ENCODE results near the gene HIC2.
"Not testable (repeated sequence)": the region's sequence is repeated elsewhere in the genome, so short reads cannot be mapped to it uniquely, and the experiment has no call there.

Gene HIC2

DNA sequence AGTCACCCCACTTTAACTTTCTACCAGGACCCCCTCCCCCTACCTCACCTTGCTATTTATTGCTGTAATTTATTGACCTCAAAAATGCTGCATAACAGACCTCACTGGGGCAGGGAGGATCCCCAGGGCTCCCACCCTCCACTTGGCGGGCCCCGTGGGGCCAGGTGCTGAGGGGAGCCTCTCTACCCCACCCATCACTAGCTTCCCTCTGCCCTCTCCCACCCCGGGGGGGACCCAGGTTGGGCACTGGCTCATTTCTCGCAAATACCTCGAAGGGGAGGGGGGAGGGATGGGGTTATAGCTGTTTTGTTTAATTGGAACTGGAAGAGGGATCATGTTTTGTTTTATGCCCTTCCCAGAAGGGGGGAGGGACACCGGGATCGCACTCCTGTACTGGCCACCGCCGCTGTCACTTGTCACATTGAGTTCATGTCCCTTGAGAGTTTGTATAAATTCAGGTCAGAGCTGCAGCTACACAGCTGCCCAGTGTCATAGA, 33.7 kb downstream of the HIC2 start:
- no peak for DNase-seq

- DNase-seq = no peak
Measured at GRCh38 chr22:21451545-21452520, 34.7 kb downstream of the HIC2 start.

- not testable (repeated sequence) for DNase-seq
Measured at GRCh38 chr22:21452666-21453065, 35.5 kb downstream of the HIC2 start.

DNA sequence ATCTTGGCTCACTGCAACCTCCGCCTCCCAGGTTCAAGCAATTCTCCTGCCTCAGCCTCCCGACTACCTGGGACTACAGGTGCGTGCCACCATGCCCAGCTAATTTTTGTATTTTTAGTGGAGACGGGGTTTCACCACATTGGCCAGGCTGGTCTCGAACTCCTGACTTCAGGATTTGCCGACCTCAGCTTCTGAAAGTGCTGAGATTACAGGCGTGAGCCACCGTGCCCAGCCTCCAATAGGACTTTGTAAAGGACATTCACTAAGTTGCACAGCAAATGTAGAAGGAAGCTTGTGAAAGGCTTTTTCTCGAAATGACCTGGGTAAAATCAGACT, 37.8 kb downstream of the HIC2 start:
- DNase-seq = not testable (repeated sequence)

GRCh38 chr22:21455334-21456089, 38.3 kb downstream of the HIC2 start:
- DNase-seq = no peak

GRCh38 chr22:21457023-21457787, 40.0 kb downstream of the HIC2 start:
- no peak for DNase-seq

- not testable (repeated sequence) for DNase-seq
Measured at GRCh38 chr22:21462672-21463071, 45.5 kb downstream of the HIC2 start.

GRCh38 chr22:21467337-21468193, 50.4 kb downstream of the HIC2 start, which contains the start of gene TMEM191C:
TSS of gene TMEM191C (plus strand) at chr22:21467387. CDS start at chr22:21467460, 73 bp downstream.
- DNase-seq = not testable (repeated sequence)

- DNase-seq = not testable (repeated sequence)
Measured at GRCh38 chr22:21468194-21469096, 51.3 kb downstream of the HIC2 start.

DNA sequence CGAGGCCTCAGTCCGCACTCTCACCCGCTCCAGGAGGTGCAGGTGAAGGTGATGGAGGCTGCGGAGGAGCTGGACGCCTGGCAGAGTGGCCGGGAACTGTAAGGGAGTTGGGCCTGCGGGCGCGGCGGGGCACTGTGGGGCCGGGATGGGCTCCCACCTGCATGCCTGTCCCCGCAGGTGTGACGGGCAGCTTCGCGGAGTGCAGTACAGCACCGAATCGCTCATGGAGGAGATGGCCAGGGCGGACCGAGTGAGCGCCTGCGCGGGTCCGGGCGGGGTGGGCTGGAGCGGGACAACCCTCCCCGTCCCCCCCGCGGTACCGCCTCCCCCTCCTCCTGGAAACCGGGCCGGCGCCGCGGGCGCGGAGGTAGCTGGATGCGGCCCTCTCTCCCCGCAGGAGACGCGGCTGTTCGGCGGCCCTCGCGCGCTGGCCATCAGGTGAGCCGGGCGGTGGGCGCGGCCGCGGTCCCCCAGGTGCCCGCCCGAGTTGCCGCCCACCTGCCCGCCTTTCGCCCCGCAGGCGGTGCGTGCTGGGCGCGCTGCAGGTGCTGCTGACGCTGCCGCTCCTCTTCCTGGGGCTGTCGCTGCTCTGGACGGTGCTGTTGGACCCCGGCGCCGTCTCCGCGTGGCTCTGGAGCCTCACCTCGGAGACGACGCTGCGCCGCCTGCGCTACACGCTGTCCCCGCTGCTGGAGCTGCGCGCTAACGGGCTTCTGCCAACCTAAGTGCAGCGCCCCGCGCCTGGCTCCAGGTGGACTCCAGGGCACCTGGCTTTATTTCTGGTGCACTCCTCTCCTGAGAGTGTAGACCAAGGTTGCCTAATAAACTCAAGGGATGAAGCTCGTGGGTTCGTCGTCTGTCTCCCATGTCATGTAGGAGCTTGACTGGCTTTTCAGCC, 52.2 kb downstream of the HIC2 start:
- not testable (repeated sequence) for DNase-seq

- not testable (repeated sequence) for DNase-seq
Measured at GRCh38 chr22:21472984-21473383, 55.8 kb downstream of the HIC2 start.

- not testable (repeated sequence) for DNase-seq
Measured at GRCh38 chr22:21473664-21474063, 56.5 kb downstream of the HIC2 start.

DNA sequence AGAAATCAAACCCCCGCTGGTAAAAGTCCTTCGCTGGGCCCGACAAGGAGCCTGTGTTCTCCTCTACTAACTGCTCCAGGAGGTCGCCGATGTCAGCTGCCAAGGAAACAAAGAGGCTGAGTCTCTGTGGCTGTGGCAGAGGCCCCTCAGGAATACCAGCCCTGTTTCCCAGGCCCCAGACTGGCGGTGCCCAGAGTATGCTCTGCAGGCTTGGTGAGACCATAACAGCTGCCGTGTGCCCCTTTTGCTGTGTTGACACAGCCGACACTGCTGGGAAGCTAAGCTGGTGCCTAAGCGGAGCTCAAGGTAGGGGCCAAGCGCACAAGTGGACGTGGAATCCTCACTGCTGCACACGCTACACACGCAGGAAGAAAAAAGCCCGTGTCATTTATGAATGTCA, 66.9 kb downstream of the HIC2 start:
- DNase-seq = not testable (repeated sequence)

- not testable (repeated sequence) for DNase-seq
Measured at GRCh38 chr22:21487723-21488122, 70.6 kb downstream of the HIC2 start.

GRCh38 chr22:21489149-21489680, 72.0 kb downstream of the HIC2 start:
- not testable (repeated sequence) for DNase-seq

- DNase-seq = not testable (repeated sequence)
Measured at GRCh38 chr22:21490556-21490955, 73.4 kb downstream of the HIC2 start.

DNA sequence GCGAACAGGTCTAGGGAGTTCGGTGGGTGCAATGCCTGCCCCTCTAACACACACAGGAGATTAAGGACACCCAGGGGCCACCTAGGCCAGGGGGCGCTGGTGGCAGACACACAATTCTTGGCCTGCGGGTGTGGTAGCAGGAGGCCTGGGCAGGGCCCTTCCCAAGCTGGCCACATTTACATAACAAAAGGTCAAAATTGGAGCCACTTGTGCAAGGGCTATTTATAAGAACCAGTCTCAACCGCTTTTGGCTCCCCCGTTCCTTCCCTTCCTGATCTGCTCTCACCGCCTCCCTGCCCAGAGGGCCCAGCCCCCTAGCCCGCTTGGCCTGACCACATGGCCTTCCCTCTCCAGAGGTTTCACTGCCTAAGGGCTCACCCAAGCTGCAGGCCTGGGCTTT, 75.1 kb downstream of the HIC2 start:
- not testable (repeated sequence) for DNase-seq

DNA sequence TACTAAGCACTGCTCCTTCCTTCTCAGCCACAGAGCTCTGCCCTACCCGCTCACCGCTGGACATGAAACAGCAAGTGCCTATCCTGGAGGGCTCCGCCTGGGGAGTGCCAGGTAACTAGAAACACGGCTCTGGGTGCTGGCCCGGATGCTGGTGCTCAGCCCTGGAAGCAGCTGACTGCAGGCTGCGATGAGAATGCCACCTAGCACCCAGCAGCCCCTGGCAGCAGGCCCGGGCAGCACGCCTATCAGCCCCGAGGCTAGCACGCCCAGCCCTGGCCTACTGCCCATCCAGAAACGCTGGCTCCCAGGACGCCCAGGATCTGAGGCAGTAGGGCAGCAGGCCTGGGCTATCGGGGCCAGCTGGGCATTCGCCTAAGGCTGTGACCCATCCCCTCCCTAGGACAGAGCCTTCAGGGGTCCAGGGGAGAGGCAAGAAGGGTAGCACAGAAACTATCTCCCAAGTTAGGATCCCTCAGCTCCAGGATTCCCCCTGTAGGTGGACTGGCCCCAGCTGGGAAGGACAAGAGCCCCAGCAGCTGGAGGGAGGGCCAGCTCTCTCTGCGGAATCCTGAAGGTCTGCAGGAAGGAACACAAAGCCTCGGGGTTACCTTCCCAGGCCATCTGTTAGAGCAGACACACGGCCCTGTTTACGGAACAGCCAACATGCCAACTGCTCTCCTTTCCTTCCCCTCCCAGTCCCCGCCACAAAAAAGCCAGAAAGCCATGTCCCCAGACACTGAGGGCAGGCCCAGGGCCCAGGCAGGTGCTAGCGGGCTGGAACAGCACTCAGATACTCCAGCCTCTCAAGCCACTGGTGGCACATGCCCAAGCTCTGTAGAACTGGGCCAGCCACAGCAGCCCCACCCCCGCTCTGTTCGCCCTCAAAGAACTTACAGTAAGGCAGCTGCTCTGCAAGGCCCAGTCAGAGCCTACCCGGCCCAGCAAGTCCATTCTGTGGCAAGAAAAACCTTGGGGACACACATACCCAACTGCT, 76.9 kb downstream of the HIC2 start:
- DNase-seq = not testable (repeated sequence)
